GM21526 (cell line): Measurements from ENCODE around the gene CRISP1.
A peak's percentile ranks its signal among the peaks of the same experiment; 100 is the strongest.
"Not testable (repeated sequence)": the region's sequence is repeated elsewhere in the genome, so short reads cannot be mapped to it uniquely, and the experiment has no call there.

Experiments used
- ATAC-seq: cut with Tn5 transposase; IDR thresholded peaks from one replicate; pipeline ENCODE4 v1.9.1; 2021; ENCODE audit warnings: moderate library complexity; ENCODE audit not compliant: unreplicated experiment, low FRiP score

The CRISP1 gene

DNA sequence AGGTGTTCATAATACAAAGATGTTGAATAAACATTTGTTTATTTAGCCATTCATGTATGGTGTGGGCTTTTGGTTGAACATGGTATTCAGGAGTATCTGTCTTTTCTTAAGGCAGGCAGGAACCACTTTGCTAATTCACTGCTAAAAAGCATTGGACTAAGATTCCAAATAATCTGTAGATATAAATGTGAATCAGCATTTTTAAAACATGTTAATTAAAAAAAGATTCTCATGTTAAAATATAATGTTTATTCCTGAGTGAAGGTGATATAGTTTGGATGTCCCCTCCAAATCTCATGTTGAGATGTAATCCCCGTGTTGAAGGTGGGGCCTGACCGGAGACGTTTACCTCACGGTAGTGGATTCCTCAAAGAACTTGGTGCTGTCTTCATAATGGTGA, 19.3 kb downstream of the CRISP1 start:
- ATAC-seq, result no peak

DNA sequence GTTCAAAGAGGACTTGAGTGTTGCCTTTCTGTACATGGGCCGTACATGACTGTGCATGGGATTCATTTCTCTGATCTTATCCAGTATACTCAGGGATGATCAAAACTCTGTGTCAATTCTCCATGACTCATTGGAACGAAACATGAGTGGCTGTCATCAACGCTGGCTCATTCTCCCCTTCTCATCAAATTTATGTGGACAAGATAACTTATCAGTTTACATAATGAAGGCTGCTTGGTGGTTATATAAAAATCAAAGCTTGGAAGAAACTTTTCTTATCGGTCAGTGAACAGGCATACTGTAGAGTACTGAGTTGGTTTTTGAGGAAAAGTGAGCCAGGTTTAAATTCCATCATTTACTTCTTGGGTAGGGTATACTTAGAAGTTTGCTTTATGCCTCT, 24.9 kb downstream of the CRISP1 start:
- ATAC-seq, result no peak

DNA sequence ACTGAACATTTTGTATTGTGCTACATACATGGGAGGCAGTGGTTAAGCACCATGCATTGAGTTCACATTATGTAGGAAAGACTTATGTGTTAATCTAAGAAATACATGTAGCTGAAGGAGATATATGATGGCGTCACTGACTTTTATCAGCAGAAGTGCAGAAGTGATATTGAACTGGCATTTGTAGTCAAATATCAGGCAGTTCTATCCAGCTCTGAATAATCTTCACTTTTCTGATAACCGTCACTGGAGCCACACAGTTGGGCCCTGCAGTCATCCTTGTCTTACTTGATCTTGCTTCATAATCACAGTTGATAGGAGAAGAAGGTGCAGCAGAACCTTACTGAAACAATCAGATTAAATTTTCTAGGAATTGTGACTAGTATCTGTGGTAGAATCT, 26.4 kb downstream of the CRISP1 start:
- ATAC-seq, result no peak

DNA sequence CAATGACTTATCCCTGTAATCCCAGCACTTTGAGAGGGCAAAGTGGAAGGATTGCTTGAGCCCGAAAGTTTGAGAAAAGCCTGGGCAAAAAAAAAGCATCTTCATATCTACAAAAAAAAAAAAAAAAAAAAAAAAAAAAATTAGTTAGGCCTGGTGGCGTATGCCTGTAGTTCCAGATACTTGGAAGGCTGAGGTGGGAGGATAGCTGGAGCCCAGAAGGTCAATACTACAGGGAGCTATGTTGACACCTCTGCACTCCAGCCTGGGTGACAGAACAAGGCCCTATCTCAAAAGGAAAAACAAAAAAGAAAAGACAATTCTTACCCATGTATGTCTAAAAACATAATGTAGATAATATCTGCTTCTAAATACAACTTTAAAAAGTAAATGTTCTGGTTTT, 27.2 kb downstream of the CRISP1 start:
- ATAC-seq, result no peak

DNA sequence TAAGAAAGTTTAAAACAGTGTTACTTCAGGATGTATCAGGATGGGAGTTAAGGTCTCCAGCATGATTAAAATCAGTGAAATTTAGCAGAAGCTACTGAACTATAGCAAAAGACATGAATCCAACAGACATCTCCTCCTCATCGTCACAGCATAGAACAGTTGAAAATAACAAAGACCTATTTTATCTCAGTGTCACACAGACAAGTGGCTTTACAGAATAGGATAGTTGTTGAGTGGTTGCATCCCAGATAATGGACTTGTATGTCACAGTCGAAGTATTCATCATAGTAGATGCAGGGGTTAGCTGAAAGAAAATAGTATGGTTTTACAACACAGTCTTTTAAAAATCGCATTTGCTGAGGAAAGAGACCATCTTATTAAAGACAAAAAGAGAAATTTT, 31.2 kb downstream of the CRISP1 start:
- no peak for ATAC-seq

DNA sequence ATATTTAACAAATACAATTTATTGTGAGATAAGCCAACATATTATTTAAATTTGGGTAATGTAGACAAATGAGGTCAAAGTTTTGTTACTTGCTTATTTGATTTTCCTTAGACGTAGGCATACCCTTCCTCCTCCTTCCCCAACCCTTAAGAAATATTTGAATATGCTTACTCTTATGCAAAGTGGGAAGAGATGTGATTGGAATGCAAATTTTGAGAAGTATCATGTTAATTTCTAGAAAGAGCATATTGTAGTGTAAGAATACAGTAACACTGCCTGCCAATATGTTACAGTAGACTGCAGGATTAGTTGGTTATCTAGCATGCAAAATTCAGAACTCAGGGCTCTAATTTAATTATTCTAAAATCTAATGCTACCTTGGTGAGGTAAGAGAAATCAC, 32.9 kb downstream of the CRISP1 start:
- no peak for ATAC-seq

DNA sequence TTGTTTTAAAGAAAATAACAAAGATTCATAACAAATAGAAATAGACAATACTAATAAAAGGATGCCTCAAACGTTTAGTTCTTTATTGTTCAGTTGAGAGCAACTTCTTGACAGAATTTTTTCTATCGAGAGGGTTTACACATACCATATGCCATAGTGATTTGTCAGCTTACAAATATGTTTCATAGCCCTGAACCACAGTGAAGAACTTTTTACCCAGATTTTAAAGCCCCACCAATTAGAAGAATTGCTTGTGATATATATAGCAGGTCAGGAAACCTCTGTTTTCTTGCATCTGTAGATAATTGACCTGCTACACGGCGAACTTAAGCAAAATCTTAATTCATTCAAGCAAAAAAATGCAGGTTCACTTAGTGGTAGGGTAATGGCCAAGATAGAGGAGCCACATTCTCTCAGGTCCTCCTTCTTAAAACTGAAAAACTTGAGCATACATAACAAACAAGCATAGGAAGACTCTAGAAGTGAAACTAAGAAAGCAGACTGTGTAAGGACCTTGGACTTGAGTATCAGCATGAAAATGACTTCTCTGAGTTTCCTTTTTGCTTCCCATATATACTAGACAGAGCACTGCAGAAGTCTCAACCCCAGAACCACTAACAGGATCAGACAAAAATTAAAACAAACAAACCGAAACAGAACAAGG, 39.5 kb downstream of the CRISP1 start:
- peak; percentile 88 for ATAC-seq

DNA sequence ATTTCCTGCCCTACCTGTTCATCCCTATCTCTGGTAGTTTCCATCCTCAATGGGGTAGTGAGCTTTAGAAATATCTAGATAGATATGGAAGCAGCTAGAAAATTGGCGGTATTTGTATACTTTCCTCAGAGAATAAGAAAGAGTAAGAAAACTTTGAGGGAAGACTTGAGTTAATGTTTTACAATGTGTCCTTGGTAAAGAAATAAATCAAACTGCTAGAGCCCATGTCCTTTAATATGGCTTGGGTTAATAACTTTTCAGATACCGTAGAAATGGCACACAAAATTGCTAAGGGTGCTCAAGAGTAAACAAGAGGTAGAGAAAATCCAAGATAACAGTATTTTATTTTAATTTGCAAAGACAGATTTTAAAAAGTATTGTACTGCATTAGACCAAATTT, 51.2 kb downstream of the CRISP1 start:
- ATAC-seq, result no peak

DNA sequence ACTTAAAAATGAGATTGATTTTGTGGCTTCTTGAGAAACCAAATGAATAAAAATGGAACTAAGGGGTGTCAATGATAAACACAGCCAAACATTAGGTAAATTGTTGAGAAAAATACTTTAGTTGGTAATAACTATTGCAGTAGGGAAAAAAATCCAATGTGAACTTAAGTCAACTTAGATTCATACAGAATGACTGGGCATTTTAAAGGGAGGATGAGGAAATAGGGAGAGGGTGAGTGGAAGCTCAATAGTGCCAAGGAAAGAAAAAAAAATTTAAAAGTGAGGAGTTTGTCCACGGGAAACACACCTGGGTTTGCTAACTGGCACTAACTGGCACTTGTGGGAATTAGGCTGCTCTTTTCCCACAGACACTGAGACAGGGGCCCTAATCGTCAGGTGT, 53.1 kb downstream of the CRISP1 start:
- ATAC-seq, result no peak

DNA sequence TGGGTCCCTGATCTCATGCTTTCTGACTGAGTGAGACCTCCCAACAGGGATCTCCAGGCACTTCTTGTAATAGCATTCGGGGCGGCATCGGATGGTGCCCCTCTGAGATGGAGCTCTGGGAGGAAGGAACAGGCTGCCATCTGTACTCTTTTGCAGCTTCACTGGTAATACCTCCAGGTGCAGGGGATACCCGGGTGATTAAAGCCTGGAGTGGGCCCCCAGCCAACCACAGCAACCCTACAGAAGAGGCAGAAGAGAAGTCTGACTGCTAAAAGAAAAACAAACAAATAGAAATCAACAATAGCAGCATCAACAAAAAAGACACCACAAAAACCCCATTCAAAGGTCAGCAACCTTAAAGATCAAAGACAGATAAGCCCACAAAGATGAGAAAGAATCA, 60.2 kb downstream of the CRISP1 start:
- no peak for ATAC-seq

DNA sequence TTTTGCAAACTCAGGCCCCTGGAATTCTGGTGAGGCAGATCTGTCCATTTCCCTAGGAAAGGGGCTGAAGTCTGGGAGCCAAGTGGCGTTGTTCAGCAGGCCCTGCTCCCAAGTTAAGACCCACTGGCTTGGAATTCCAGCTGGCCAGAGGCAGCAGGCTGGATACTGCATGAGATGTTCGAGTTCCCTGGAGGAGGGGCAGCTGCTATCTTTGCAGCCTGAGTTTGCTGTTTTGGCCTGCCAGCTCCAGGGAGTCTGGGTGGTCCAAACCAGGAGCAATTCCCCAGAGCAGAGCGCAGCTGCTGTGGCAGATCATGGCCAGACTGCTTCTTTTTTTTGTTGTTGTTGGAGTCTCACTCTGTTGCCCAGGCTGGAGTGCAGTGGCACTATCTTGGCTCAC, 61.1 kb downstream of the CRISP1 start:
- no peak for ATAC-seq

DNA sequence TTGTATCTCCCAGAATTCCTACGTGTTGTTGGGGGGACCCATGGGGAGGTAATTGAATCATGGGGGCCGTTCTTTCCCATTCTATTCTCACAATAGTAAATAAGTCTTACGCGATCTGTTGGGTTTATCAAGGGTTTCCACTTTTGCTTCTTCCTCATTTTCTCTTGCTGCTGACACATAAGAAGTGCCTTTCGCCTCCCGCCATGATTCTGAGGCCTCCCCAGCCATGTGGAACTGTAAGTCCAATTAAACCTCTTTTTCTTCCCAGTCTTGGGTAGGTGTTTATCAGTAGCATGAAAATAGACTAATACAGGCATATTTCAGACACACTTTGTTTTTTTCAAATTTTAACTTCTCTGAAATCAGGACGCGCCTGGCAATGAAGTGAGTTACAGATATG, 64.8 kb downstream of the CRISP1 start:
- ATAC-seq, result no peak

DNA sequence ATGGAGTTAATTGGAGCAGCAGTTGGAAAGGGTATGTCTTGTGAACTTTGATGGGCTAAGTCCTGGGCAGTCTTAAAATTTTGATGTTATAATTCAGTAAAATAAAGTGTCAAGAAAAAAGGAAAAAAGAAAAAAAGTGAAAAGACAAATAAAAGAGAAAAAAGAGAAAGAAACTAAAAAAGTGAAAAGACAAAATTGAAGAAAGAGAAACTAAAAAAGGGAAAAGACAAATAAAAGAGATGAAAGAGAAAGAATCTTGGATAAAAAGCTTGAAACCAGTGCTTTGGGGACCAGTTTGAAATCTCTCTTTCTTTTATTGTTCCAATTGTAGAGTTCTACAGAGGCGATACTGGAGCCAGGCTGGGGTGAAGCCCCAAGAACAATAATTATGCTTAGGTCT, 67.2 kb downstream of the CRISP1 start:
- no peak for ATAC-seq

DNA sequence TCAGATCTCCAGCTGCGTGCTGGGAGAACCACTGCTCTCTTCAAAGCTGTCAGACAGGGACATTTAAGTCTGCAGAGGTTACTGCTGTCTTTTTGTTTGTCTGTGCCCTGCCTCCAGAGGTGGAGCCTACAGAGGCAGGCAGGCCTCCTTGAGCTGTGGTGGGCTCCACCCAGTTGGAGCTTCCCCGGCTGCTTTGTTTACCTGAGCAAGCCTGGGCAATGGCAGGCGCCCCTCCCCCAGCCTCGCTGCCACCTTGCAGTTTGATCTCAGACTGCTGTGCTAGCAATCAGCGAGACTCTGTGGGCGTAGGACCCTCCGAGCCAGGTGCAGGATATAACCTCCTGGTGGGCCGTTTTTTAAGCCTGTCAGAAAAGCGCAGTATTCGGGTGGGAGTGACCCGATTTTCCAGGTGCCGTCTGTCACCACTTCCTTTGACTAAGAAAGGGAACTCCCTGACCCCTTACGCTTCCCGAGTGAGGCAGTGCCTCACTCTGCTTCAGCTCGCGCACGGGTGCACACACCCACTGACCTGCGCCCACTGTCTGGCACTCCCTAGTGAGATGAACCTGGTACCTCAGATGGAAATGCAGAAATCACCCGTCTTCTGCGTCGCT, 69.4 kb downstream of the CRISP1 start:
- ATAC-seq, result not testable (repeated sequence)

DNA sequence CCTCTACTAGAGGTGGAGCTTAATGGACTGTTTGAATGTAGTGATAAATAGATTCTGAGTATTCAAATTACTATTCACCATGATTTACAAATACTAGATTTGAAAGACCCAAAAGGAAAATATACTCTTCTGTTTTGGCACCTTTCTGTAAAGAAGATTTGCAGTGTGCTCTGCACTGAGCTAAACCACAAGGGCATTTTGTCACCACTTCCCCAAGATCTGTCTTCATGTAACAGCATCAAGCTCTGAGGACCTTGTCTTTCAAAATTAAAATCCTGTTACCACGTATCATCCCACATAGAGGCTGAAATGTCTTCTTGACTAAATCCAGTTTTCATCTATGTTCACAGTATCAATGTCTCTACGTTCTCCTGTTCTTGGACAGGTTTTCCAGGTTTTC, 76.0 kb downstream of the CRISP1 start:
- ATAC-seq, result no peak

DNA sequence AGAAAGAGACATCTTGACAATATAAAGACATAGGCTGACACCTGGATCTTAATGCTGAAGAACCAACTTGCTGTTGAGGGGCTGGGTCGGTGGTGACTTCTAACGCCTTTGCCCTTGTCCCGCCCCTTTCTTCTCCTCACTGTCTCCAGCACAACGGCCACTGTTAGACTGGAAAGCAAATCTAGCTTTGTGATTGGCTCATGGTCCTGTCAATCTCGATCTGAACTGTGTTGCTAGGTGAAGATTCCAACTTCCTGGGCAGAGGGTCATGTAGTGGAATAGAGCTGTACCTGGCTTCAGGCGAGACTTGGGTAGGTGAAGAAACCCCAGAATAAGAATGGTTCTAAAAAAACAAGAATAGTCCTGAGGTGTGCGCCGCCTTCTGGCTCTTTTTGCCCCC, 79.2 kb downstream of the CRISP1 start, which contains the start of gene PGK2:
Gene PGK2 (minus strand): TSS at position 110 of the 400 bp plus-strand sequence. CDS start 98 bp downstream, at position 12.
- no peak for ATAC-seq

DNA sequence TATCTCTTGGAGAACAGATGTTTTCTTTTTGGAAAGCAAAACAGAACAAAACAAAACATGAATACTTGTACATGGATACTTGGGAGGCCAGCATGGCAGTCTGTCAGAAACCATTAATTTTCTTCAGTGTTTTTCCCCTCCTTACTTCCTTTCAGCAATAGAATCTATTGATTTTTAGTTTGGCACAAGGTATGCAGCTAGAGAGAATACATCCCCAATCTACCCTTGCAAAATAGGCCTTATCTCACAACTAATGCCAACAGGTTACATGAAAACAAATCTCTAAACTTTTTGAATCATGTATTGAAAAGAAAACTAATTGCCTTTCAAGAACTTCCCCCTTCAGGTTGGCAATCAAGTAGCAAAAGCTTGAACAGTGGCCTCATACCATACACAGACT, 82.1 kb downstream of the CRISP1 start:
- ATAC-seq, result no peak
